ENCODE data around the gene MGAT3.

Gene MGAT3

DNA sequence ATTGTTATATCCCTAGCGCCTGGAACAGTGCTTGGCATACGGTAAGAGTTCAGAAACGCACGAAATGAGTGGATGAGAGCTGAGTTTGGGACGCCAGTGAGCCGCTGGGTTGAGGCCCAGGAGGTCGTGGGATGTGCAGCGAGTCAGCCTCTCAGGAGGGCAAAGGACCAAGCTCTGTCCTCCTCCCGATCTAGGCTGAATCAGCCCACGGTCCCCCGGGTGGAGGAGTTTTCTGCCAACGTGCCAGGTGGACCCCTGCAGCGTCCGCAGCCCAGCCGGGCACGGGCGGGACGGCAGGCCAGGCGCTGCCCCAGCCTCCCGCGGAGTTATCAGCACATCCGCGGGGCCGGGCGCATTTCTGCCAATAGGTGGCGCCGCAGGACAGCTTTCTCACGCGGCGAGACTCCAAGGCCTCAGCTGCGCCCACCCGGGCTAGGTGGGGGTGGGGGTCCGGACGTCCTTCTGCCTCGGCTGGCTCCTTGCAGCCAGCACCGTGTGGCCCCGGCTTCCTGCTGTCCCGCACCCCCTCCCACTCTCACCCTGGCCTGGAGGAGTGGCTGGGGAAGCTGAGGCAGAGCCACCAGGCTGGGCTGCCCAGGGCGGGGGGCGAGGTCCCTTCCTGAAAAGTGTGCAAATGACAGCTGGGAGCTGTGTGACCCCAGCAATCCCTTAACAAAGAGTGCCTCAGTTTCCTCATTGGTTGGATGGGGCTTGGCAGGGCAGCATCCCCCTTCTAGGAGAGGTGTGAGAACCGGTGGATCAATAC, 78.0 kb downstream of the MGAT3 start:
- peak; percentile 61 for DNase-seq

GRCh38 chr22:39535357-39535725, 78.5 kb downstream of the MGAT3 start:
- DNase-seq: no peak

- DNase-seq: no peak
These were observed 79.1 kb downstream of the MGAT3 start for GRCh38 chr22:39535831-39536449.

DNA sequence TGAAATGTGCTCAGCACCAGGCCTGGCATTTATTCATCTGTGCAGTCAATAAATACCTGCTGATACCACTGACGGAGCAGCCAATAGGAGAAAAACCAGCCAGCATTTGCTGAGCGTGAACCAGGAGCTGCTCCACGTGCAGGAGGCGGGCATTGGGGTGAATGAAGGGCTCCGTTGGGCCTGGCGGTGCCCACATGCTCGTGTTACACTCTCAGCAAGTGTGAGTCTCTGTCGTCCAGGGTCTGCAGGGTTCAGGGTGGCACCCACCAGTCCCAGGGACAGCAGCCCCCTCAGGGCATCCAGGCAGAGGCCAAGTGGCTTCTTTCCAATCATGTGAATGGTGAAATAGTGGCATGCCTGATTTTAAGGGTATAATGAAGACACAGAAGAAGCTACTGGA, 79.9 kb downstream of the MGAT3 start:
- no peak for DNase-seq

DNA sequence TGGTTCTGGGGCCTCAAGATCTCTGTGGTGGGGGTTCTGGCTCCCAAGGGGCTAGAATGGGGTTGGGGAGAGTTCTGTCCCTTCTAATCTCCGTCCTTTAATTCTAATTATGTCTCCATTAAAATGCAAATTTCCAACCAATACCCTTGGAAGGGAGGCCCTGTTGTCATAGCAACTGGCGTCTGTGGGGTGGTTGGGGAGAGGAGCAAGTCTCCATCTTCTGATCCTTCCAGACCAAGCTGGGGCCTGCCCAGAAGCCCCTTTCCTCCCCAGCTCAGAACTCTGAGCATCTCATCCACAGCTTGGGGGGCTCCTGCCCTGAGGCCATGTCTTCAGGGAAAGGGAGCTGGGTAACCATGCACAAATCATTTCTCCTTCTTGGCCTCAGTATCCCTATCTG, 81.2 kb downstream of the MGAT3 start:
- DNase-seq: no peak
